ENCODE data around the gene CCS.

DNA sequence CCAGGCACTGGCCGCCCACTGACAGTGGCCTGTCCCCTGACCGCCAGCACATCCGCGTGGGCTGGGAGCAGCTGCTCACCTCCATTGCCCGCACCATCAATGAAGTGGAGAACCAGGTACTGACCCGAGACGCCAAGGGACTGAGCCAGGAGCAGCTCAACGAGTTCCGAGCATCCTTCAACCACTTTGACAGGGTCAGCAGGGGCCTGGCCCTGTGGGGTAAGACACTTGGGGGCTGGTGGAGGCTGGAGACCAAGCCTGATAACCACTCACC lies 31.1 kb upstream of the CCS start:
- TF ChIP-seq, protein P1, sequence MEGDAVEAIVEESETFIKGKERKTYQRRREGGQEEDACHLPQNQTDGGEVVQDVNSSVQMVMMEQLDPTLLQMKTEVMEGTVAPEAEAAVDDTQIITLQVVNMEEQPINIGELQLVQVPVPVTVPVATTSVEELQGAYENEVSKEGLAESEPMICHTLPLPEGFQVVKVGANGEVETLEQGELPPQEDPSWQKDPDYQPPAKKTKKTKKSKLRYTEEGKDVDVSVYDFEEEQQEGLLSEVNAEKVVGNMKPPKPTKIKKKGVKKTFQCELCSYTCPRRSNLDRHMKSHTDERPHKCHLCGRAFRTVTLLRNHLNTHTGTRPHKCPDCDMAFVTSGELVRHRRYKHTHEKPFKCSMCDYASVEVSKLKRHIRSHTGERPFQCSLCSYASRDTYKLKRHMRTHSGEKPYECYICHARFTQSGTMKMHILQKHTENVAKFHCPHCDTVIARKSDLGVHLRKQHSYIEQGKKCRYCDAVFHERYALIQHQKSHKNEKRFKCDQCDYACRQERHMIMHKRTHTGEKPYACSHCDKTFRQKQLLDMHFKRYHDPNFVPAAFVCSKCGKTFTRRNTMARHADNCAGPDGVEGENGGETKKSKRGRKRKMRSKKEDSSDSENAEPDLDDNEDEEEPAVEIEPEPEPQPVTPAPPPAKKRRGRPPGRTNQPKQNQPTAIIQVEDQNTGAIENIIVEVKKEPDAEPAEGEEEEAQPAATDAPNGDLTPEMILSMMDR (IDR thresholded peaks at IDR 0.05), result no peak
- no peak for TF ChIP-seq POLR2A (IDR thresholded peaks at IDR 0.05)
- TF ChIP-seq POLR2AphosphoS5 (IDR thresholded peaks at IDR 0.05), result no peak
